Epithelial cell of proximal tubule (primary cell): Measurements from ENCODE around the gene MAPKAP1. TPM values are rescaled to one million over a fixed set of nuclear protein-coding genes. Genes with fewer than 3 reads are reported as not detected.
"Not testable (repeated sequence)": the region's sequence is repeated elsewhere in the genome, so short reads cannot be mapped to it uniquely, and the experiment has no call there.

Experiments
- DNase-seq: peaks from one replicate; pipeline ENCODE4 v3.0.0-alpha.2; 2011; ENCODE audit warnings: low read depth
- H3K4me3 ChIP-seq: 2 replicates; pipeline ENCODE4 v1.5.1; 2011; ENCODE audit warnings: low read depth, mild to moderate bottlenecking, low read length
- total RNA-seq: library from RNA; depleted of rRNA; stranded (reverse); fragments of >200 nt; gene quantifications from 2 replicates; pipeline ENCODE4 v1.2.3, GENCODE V29; 2015
- TF ChIP-seq, protein P1 (sequence below): conservative IDR thresholded peaks from 2 replicates; pipeline ENCODE4 v1.5.1; 2012; ENCODE audit warnings: low read depth, mild to moderate bottlenecking, low read length

MAPKAP1 gene
- total RNA-seq, 1 donor from 2014 or later = 100 TPM

- DNase-seq = no peak
These were observed 306.0 kb downstream of the MAPKAP1 start for GRCh38 chr9:125400725-125401716.

DNA sequence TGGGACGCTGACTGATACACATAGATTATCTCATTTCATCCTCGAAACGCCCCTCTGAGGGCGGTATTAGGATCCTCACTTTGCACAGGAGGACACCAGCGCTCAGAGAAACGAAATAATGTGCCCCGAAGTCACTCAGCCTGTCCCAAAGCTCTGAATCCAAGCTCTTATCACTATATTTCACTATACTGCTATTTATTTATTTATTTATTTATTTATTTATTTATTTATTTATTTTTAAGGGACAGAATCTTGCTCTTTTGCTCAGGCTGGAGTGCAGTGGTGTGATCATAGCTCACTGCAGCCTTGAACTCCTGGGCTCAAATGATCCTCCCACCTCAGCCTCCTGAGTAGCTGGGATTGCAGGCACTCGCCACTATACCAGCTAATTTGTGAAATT is 306.8 kb downstream of the MAPKAP1 start:
- not testable (repeated sequence) for H3K4me3 ChIP-seq

More at GRCh38 chr9:125400725-125401716, 306.0 kb downstream of the MAPKAP1 start:
- H3K4me3 ChIP-seq = no peak overlapping the region
- TF ChIP-seq, protein P1, sequence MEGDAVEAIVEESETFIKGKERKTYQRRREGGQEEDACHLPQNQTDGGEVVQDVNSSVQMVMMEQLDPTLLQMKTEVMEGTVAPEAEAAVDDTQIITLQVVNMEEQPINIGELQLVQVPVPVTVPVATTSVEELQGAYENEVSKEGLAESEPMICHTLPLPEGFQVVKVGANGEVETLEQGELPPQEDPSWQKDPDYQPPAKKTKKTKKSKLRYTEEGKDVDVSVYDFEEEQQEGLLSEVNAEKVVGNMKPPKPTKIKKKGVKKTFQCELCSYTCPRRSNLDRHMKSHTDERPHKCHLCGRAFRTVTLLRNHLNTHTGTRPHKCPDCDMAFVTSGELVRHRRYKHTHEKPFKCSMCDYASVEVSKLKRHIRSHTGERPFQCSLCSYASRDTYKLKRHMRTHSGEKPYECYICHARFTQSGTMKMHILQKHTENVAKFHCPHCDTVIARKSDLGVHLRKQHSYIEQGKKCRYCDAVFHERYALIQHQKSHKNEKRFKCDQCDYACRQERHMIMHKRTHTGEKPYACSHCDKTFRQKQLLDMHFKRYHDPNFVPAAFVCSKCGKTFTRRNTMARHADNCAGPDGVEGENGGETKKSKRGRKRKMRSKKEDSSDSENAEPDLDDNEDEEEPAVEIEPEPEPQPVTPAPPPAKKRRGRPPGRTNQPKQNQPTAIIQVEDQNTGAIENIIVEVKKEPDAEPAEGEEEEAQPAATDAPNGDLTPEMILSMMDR = no peak

GRCh38 chr9:125399666-125400065 is 307.3 kb downstream of the MAPKAP1 start:
- no peak overlapping the region for H3K4me3 ChIP-seq
- TF ChIP-seq, protein P1 = no peak
- DNase-seq = no peak

More for the DNA sequence above, 306.8 kb downstream of the MAPKAP1 start:
- not testable (repeated sequence) for DNase-seq

- no peak overlapping the region for H3K4me3 ChIP-seq
- TF ChIP-seq, protein P1 = no peak
- no peak for DNase-seq
These were observed 307.8 kb downstream of the MAPKAP1 start for GRCh38 chr9:125399165-125399564.

DNA sequence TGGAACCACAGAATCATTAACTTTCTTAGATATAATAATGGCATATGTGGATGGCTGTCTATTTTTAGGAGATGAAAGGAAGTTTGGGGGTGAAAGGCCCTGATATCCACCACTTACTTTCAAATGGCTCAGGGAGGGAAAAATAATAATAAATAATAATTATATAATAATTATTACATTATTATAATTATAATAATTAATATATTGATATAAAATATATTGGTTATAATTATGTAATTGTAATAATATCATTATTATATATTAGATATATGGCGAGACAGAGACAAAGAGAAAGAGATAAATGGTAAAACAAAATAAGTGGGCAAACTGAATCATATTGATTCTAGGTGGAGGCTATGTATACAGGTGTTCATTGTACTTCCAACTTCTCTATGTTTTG is 308.8 kb downstream of the MAPKAP1 start:
- TF ChIP-seq, protein P1 = no peak
- no peak overlapping the region for H3K4me3 ChIP-seq
- DNase-seq = no peak

GRCh38 chr9:125397736-125398135 is 309.3 kb downstream of the MAPKAP1 start:
- TF ChIP-seq, protein P1 = no peak
- no peak overlapping the region for H3K4me3 ChIP-seq
- no peak for DNase-seq

DNA sequence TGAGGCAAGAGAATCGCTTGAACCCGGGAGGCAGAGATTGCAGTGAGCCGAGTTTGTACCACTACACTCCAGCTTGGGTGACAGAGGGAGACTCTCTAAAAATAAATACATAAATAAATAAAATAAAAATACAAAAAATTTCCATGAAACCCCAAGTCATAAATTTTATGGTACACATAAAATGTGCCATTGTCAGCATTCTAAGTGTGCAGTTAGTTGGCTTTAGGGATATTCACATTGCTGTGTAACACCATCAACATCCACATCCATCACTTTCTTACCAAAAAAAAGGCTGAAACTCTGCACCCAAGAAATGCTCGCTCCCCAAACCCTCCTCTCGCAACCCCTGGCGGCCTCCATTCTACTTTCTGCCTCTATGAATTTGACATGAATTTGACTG is 310.2 kb downstream of the MAPKAP1 start:
- no peak overlapping the region for H3K4me3 ChIP-seq
- DNase-seq = no peak
- TF ChIP-seq, protein P1 = no peak
